Measurements from ENCODE around the gene PTPRT.

Gene PTPRT

DNA sequence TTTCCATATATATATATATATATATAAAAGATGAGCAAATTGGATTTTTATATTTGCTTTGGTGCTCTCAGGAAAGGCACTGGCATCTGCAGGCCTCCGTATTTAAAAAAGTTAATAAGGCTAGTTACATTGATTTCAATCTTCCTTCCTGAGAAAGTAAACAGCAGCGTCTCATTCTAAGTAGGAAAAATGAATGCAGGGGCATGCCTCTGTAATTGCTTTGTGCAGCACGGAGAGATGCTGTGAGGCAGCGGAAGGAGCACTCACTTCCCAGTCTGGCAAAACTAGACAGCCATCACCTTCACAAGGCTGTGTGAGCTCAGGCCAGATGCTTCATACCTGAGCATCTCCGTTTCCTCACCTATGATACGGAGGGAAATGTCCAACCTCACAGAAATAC lies 303.7 kb downstream of the PTPRT start:
- TF ChIP-seq LEF1 (IDR thresholded peaks at IDR 0.05; ENCODE audit: borderline replicate concordance) (no peak), ZNF384 (IDR thresholded peaks at IDR 0.05) (no peak), SP1 (IDR thresholded peaks at IDR 0.05) (no peak), BHLHE40 (IDR thresholded peaks at IDR 0.05; ENCODE audit: borderline replicate concordance) (no peak), FOXK2 (IDR thresholded peaks at IDR 0.05) (no peak), NFRKB (IDR thresholded peaks at IDR 0.05) (no peak), CTBP1 (IDR thresholded peaks at IDR 0.05; ENCODE audit: borderline replicate concordance) (no peak), FOXA1 (IDR thresholded peaks at IDR 0.05) (no peak), TARDBP (IDR thresholded peaks at IDR 0.05) (no peak), ELF4 (IDR thresholded peaks at IDR 0.05) (no peak)
- TF ChIP-seq, protein P1, sequence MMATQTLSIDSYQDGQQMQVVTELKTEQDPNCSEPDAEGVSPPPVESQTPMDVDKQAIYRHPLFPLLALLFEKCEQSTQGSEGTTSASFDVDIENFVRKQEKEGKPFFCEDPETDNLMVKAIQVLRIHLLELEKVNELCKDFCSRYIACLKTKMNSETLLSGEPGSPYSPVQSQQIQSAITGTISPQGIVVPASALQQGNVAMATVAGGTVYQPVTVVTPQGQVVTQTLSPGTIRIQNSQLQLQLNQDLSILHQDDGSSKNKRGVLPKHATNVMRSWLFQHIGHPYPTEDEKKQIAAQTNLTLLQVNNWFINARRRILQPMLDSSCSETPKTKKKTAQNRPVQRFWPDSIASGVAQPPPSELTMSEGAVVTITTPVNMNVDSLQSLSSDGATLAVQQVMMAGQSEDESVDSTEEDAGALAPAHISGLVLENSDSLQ (IDR thresholded peaks at IDR 0.05): no peak
- CTCF ChIA-PET: no interaction called here
- POLR2A ChIA-PET: no interaction called here
- DNase-seq (ENCODE audit: extremely low spot score): no peak

DNA sequence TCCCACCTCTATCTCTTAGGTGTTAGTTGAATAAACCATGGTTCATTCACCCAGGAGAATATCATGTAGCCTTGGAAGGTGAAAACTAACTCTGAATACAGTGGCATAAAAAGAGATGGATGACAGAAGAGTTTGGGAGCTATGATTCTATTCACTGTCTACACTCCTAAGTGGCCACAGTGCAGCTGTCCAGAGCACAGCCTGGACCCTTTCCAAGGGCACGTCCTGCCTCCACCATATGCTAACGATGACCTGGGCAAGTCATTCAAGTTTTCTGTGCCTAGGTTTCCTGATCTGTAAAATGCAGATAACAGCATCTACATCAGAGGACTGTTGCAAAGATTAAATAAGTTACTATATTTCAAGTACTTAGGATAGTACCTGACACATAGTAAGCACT lies 314.1 kb downstream of the PTPRT start:
- no peak for TF ChIP-seq FOXM1 (IDR thresholded peaks at IDR 0.05; ENCODE audit: borderline replicate concordance)
- no peak for TF ChIP-seq ELF4 (IDR thresholded peaks at IDR 0.05)
- no peak for TF ChIP-seq NFRKB (IDR thresholded peaks at IDR 0.05)
- no peak for TF ChIP-seq ARNT (IDR thresholded peaks at IDR 0.05)
- TF ChIP-seq ZNF384 (IDR thresholded peaks at IDR 0.05): no peak
- TF ChIP-seq, protein P1 (IDR thresholded peaks at IDR 0.05): no peak
- no peak for TF ChIP-seq TARDBP (IDR thresholded peaks at IDR 0.05)
- TF ChIP-seq FOXA1 (IDR thresholded peaks at IDR 0.05): no peak
- ChIA-PET CTCF (no interaction called here), POLR2A (no interaction called here)
- no peak for DNase-seq (ENCODE audit: extremely low spot score)

DNA sequence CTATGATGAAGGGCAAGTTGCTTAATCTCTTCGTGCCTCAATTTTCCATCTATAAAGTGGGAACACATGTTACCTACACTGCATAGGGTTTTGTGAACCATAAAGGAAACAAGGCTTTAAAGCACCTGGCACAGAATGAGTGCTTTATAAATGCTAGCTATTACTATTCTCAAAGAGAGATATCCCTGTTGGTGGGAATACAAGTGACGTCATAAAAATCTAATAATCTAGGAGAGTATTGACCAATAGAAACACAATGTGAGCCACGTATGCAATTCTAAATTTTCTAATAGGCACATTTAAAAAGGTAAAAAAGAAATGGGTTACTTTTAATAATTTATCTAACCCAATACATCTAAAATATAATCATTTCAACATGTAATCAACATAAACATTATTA lies 316.4 kb downstream of the PTPRT start:
- no peak for DNase-seq (ENCODE audit: extremely low spot score)
- ChIA-PET POLR2A (no interaction called here), CTCF (no interaction called here)
- TF ChIP-seq CTBP1 (IDR thresholded peaks at IDR 0.05; ENCODE audit: borderline replicate concordance) (no peak), ZNF384 (IDR thresholded peaks at IDR 0.05) (no peak), FOXA1 (IDR thresholded peaks at IDR 0.05) (no peak), ELF4 (IDR thresholded peaks at IDR 0.05) (no peak), L3MBTL2 (conservative IDR thresholded peaks at IDR 0.05) (no peak), SP1 (IDR thresholded peaks at IDR 0.05) (no peak), FOXM1 (IDR thresholded peaks at IDR 0.05; ENCODE audit: borderline replicate concordance) (no peak), ARNT (IDR thresholded peaks at IDR 0.05) (no peak), HDGF (IDR thresholded peaks at IDR 0.05; ENCODE audit: borderline replicate concordance) (no peak), LEF1 (IDR thresholded peaks at IDR 0.05; ENCODE audit: borderline replicate concordance) (no peak), SUZ12 (IDR thresholded peaks at IDR 0.05) (no peak), NFRKB (IDR thresholded peaks at IDR 0.05) (no peak), BHLHE40 (IDR thresholded peaks at IDR 0.05; ENCODE audit: borderline replicate concordance) (no peak), TARDBP (IDR thresholded peaks at IDR 0.05) (no peak), FOXK2 (IDR thresholded peaks at IDR 0.05) (no peak)
- TF ChIP-seq, protein P1 (IDR thresholded peaks at IDR 0.05): no peak

GRCh38 chr20:42864116-42864515 lies 325.6 kb downstream of the PTPRT start:
- ChIA-PET POLR2A (no interaction called here), CTCF (no interaction called here)
- DNase-seq (ENCODE audit: extremely low spot score): no peak
- TF ChIP-seq ELF4 (IDR thresholded peaks at IDR 0.05) (no peak), L3MBTL2 (conservative IDR thresholded peaks at IDR 0.05) (no peak), NFRKB (IDR thresholded peaks at IDR 0.05) (no peak), FOXM1 (IDR thresholded peaks at IDR 0.05; ENCODE audit: borderline replicate concordance) (no peak), FOXK2 (IDR thresholded peaks at IDR 0.05) (no peak), SUZ12 (IDR thresholded peaks at IDR 0.05) (no peak), SP1 (IDR thresholded peaks at IDR 0.05) (no peak), LEF1 (IDR thresholded peaks at IDR 0.05; ENCODE audit: borderline replicate concordance) (no peak), BHLHE40 (IDR thresholded peaks at IDR 0.05; ENCODE audit: borderline replicate concordance) (no peak), CTBP1 (IDR thresholded peaks at IDR 0.05; ENCODE audit: borderline replicate concordance) (no peak), ARNT (IDR thresholded peaks at IDR 0.05) (no peak), TARDBP (IDR thresholded peaks at IDR 0.05) (no peak), HDGF (IDR thresholded peaks at IDR 0.05; ENCODE audit: borderline replicate concordance) (no peak), FOXA1 (IDR thresholded peaks at IDR 0.05) (no peak), ZNF384 (IDR thresholded peaks at IDR 0.05) (no peak)
- TF ChIP-seq, protein P1 (IDR thresholded peaks at IDR 0.05): no peak

- CTCF ChIA-PET: no interaction called here
- POLR2A ChIA-PET: no interaction called here
- no peak for DNase-seq (ENCODE audit: extremely low spot score)
- TF ChIP-seq BHLHE40 (IDR thresholded peaks at IDR 0.05; ENCODE audit: borderline replicate concordance) (no peak), LEF1 (IDR thresholded peaks at IDR 0.05; ENCODE audit: borderline replicate concordance) (no peak), CTBP1 (IDR thresholded peaks at IDR 0.05; ENCODE audit: borderline replicate concordance) (no peak), ELF4 (IDR thresholded peaks at IDR 0.05) (no peak), L3MBTL2 (conservative IDR thresholded peaks at IDR 0.05) (no peak), ZNF384 (IDR thresholded peaks at IDR 0.05) (no peak), TARDBP (IDR thresholded peaks at IDR 0.05) (no peak), FOXK2 (IDR thresholded peaks at IDR 0.05) (no peak), FOXA1 (IDR thresholded peaks at IDR 0.05) (no peak), ARNT (IDR thresholded peaks at IDR 0.05) (no peak), FOXM1 (IDR thresholded peaks at IDR 0.05; ENCODE audit: borderline replicate concordance) (no peak), SP1 (IDR thresholded peaks at IDR 0.05) (no peak), NFRKB (IDR thresholded peaks at IDR 0.05) (no peak), SUZ12 (IDR thresholded peaks at IDR 0.05) (no peak)
Observed at GRCh38 chr20:42862446-42862845, 327.3 kb downstream of the PTPRT start.

- POLR2A ChIA-PET: no interaction called here
- CTCF ChIA-PET: no interaction called here
- no peak for DNase-seq (ENCODE audit: extremely low spot score)
- no peak for TF ChIP-seq L3MBTL2 (conservative IDR thresholded peaks at IDR 0.05)
- no peak for TF ChIP-seq LEF1 (IDR thresholded peaks at IDR 0.05; ENCODE audit: borderline replicate concordance)
- no peak for TF ChIP-seq SUZ12 (IDR thresholded peaks at IDR 0.05)
Observed at GRCh38 chr20:42857446-42857845, 332.3 kb downstream of the PTPRT start.
